HL-60/S4 treated with retinoic acid at 250 ng/mL for 4 days and 3 days (cell line): Measurements from ENCODE around the gene PPARG.

Experiments used
- in situ Hi-C: fragments of 300-500 bp; cut with MboI; formaldehyde crosslinking; loops from 2 replicates; pipeline ENCODE4 v1.7.0; 2022; ENCODE audit warnings: low sequenced_read_pairs

PPARG gene

GRCh38 chr3:12477256-12477655 lies 188.4 kb downstream of the PPARG start:
- in situ Hi-C loops = loop anchor here (5.0 kb wide), 1 partner anchor 340 kb away; no protein-coding TSS in a partner anchor

- in situ Hi-C loops = loop anchor here (5.0 kb wide), 1 partner anchor 341 kb away; no protein-coding TSS in a partner anchor
Observed at GRCh38 chr3:12478326-12478725, 189.5 kb downstream of the PPARG start.

GRCh38 chr3:12479198-12479597 lies 190.3 kb downstream of the PPARG start:
- in situ Hi-C loops = loop anchor here (5.0 kb wide), 1 partner anchor 342 kb away; no protein-coding TSS in a partner anchor

GRCh38 chr3:12479919-12480427 lies 191.1 kb downstream of the PPARG start:
- in situ Hi-C loops = loop anchor here (5.0 kb wide), 1 partner anchor 343 kb away; no protein-coding TSS in a partner anchor

GRCh38 chr3:12483410-12483809 lies 194.5 kb downstream of the PPARG start:
- in situ Hi-C loops = no loop called here

GRCh38 chr3:12483872-12484197 lies 195.0 kb downstream of the PPARG start:
- in situ Hi-C loops = no loop called here
